ENCODE data around the gene EPHA4.

Gene EPHA4

DNA sequence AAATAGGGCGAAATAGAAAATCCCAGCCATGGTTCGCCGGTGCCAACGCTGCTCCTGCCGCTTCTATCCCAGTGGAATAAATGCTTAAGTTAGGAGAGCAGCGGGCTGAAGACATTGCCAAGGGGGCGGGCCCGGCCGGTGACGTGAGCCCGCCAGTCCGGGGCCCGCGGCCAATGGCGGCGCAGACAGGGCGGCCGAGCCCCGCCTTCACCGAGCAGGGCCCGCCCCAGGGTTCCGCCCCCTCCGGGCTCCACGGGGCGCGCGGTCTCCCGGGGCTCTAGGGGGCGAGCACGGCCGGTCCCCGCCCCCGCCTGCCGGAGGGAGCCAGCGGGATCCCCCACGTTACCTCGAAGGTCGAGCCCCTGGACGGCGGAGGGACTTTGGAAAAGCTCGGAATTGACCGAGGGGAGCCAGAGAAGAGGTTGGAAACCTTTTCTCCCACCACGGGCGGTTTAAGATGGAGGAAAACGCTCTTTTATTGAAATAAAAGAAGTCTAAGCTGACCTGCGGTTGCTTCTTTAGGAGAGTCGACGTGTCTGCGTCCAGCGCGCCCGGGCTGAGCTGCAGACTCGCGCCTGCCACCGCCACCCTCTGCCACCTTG, at the start of gene EPHA4:
Gene EPHA4, minus strand, starts transcription at position 86 of the 602 bp plus-strand sequence. Its CDS starts 56 bp downstream, at position 30.
- peak; percentile 78 for DNase-seq (ENCODE audit: low spot score)

GRCh38 chr2:221618007-221618406, 45.9 kb upstream of the EPHA4 start:
- DNase-seq (ENCODE audit: low spot score) = no peak

- no peak for DNase-seq (ENCODE audit: low spot score)
Measured at GRCh38 chr2:221616561-221616960, 44.5 kb upstream of the EPHA4 start.

DNA sequence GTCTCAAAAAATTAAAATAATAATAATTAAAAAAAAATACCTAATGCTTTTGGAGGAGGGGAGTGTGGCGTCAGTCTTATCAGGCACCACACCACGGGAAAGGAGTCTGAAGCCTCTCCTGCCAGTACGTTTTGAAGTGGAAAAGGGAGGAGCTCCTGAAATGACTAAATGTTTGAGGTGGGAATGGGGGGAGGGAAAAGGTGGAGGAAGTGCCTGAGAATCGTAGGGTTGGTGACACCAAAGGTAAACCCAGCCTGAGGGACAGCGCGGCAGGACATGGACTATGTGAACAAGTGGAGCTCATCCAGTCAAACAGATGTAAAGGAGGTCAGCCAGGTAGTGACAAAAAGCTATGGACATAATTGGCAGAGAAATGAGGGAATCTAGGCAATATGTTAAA, 42.2 kb upstream of the EPHA4 start:
- no peak for DNase-seq (ENCODE audit: low spot score)

- DNase-seq (ENCODE audit: low spot score) = no peak
Measured at GRCh38 chr2:221612800-221613199, 40.7 kb upstream of the EPHA4 start.

DNA sequence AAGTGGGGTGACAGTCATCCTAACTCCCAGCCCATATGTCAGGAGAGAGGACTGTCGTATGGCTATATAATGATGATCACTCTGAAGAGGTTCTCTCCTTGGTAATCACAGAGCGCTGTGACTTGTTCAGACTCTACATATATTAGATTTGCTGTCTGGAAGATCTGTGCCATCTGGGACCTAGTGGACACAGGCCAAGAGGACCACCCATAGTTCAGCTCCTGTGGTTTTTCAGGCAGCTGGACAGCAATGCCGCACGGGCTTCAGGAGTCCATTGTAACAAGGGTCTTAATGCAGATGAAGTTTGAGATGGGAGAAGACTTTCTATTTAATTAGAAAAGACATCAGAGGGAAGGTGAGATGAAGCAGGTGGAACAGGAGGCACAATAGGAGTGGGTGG, 40.1 kb upstream of the EPHA4 start:
- DNase-seq (ENCODE audit: low spot score) = no peak

- no peak for DNase-seq (ENCODE audit: low spot score)
Measured at GRCh38 chr2:221610675-221611074, 38.6 kb upstream of the EPHA4 start.

GRCh38 chr2:221610255-221610654, 38.2 kb upstream of the EPHA4 start:
- no peak for DNase-seq (ENCODE audit: low spot score)

GRCh38 chr2:221608442-221608841, 36.3 kb upstream of the EPHA4 start:
- DNase-seq (ENCODE audit: low spot score) = no peak

GRCh38 chr2:221606424-221606823, 34.3 kb upstream of the EPHA4 start:
- no peak for DNase-seq (ENCODE audit: low spot score)

GRCh38 chr2:221605751-221606240, 33.7 kb upstream of the EPHA4 start:
- DNase-seq (ENCODE audit: low spot score) = no peak

DNA sequence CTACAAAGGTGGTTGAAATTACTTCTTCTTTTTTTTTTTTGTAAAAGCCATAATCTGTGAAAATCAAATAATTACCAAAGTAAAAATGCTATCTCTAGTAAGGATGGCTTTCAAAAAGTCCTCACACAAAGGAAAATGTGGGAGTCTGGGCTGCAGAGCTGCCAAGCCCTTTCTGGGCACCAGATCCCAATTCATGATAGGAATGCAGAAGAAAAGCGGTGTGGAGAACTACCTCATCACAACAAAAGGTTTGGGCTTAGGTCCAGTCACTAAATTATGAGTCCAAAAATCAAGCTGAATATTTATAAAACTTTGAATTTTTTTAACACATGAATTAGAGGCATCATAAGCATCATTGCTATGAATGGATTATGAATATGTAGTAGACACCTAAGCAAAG, 30.8 kb upstream of the EPHA4 start:
- DNase-seq (ENCODE audit: low spot score) = no peak

DNA sequence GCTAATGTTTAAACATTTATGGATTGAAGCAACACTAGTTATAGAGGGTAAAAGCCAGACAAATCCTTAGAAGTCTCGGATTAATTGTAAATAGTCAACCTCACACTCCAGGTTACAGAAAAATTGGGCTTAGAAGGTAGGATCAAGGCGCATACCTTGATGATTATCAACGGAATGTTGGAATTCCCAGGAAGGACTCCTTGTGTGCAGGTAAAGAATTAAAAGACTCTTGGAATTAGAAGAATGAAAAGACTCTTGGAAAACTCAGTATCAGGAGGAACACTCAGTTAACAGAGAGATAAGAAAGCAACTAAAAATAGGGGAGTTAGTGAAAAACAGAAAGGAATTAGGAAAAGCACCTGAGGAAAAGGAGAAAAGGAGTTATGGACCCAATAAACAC, 29.3 kb upstream of the EPHA4 start:
- DNase-seq (ENCODE audit: low spot score) = no peak

DNA sequence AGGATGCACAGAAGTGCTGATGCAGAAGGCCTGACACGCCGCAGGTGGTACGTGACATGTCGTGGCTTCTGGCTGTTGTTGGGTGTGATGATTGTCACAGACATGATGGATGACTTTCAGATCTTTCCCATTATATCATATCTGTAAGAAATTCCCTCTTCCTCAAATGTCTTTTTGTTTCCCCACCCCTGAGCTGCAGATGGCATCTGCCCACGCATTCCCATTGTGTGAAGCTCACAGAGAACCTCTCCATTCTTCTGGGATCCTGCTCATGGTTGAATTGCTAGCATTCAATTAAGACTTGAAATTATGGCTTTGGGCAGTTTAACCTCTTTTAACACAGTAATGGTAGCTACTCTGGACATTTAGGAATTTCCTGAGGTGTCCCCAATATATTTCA, 28.3 kb upstream of the EPHA4 start:
- DNase-seq (ENCODE audit: low spot score) = no peak

- DNase-seq (ENCODE audit: low spot score) = no peak
Measured at GRCh38 chr2:221596192-221596591, 24.1 kb upstream of the EPHA4 start.

GRCh38 chr2:221590861-221591365, 18.8 kb upstream of the EPHA4 start:
- DNase-seq (ENCODE audit: low spot score) = no peak

GRCh38 chr2:221589696-221590095, 17.6 kb upstream of the EPHA4 start:
- no peak for DNase-seq (ENCODE audit: low spot score)

DNA sequence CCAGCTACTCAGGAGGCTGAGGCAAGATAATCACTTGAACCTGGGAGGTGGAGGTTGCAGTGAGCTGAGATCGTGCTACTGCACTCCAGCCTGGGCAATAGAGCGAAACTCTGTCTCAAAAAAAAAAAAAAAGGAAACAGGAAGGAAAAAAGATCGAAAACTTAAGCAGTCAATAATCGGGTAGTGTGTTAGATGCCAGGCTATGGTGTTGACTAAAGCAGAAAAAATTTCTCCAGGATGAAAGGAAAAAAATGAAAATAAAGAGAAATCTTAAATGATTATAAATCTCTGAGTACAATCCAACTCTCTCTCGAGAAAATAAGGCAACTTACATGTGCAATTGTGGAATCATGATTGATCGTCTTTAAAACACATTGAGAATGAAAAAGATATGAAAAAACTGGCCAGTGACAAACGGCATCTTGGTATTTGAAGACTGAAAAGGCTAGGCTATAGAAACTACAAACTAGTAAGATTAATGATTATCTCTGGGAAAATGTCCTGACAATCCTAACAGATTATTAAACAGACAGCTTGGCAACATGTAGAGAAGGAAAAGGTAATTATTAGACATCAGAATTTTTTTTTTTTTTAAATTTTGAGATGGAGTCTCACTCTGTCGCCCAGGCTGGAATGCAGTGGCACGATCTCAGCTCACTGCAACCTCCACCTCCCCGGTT, 16.3 kb upstream of the EPHA4 start:
- DNase-seq (ENCODE audit: low spot score) = no peak

DNA sequence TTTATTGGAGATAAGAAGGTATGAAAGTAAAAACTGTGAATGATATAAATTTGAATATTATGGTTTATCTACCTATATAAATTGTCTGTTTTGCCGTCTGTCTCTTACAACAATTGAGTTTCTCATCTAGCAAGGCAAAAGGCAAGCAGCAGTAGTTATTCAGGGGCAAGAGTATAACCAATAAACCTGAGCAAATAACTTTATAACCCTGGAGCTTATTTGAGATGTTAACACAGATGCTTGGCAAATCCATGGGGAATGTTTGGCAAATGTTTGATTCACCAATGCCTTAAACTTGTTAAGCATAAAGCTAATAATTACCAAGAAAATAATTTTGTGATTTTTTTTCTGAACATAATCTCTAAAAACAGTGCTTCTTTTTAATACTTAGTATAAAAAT, 9.9 kb upstream of the EPHA4 start:
- DNase-seq (ENCODE audit: low spot score) = no peak

GRCh38 chr2:221574231-221574570, 2.1 kb upstream of the EPHA4 start:
- DNase-seq (ENCODE audit: low spot score) = no peak

GRCh38 chr2:221573430-221574230, 1.5 kb upstream of the EPHA4 start:
- peak; percentile 77 for DNase-seq (ENCODE audit: low spot score)

DNA sequence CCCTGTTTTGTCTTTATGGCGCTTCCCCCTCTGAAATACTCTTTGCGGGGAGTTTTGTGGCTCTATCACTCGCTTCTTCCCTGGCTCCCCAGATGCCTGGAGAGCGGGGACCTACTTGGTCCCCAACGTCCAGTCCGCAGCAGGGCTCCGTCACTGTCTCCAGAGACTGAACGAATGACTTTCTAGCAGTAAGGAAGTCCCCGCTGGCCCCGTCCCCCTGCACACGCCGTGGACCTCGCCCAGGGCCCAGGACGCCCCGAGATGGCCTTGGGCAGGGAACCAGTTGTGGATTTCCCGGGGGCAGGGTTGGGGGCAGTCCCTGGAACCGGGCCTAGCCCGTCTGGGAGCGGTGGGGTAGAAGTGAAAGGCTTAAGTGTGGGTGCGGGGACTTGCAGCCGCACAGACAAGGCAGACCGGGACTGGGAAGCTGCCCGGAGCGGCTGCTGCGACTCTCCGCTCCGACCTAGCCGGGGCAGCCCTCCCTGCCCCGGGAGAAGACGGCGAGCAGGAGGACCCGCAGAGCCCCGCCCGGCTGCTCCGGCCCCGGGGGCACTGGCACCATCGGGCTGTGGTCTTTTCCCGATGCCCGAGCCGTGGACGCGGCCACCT, 821 bp upstream of the EPHA4 start:
- DNase-seq (ENCODE audit: low spot score) = no peak

All from activated CD4-positive, alpha-beta T cell treated with anti-CD3 and anti-CD28 coated beads, Interleukin-2, Interleukin-4, amounts not matched to agents 100 ng/mL and 50 ng/mL, durations not matched to agents 16 hours and 8 hours (primary cell).